CD14-positive monocyte (primary cell): Measurements from ENCODE around the gene GP1BA. TPM values are rescaled to one million over a fixed set of nuclear protein-coding genes. Genes with fewer than 3 reads are reported as not detected.

Source experiments
- DNase-seq, 3 donors: peaks; one replicate each; pipeline ENCODE4 v3.0.0-alpha.2; 2011 to 2022
- H2AFZ ChIP-seq: 2 replicates; pipeline ENCODE4 v1.6.0; 2012; ENCODE audit warnings: mild to moderate bottlenecking, low read depth, low read length, inconsistent platforms; ENCODE audit not compliant: insufficient read depth, poor library complexity, severe bottlenecking
- H3K27ac ChIP-seq, 2 donors: 1 replicate in 1 of 2; 2 replicates in 1 of 2; pipeline ENCODE4 v1.5.1; 2012 to 2013; ENCODE audit warnings: low read length in 2 of 2, control low read depth in 1 of 2, inconsistent platforms in 1 of 2, low read depth in 1 of 2, mild to moderate bottlenecking in 1 of 2
- H3K27me3 ChIP-seq, 2 donors: one replicate each; pipeline versions ENCODE4 v1.6.0 to v1.6.1; 2011 to 2013; ENCODE audit warnings: low read length in 2 of 2; ENCODE audit not compliant: control insufficient read depth in 2 of 2, insufficient read depth in 2 of 2
- H3K36me3 ChIP-seq, 2 donors: replicated peaks in 1 of 2; 1 replicate in 1 of 2; 2 replicates in 1 of 2; pipeline versions ENCODE4 v1.5.1 to v1.6.1; 2012 to 2013; ENCODE audit warnings: low read length in 2 of 2, control low read depth in 1 of 2, inconsistent platforms in 1 of 2, mild to moderate bottlenecking in 1 of 2; ENCODE audit not compliant: insufficient read depth in 2 of 2, control insufficient read depth in 1 of 2
- H3K4me1 ChIP-seq, 2 donors: 1 replicate in 1 of 2; 2 replicates in 1 of 2; pipeline versions ENCODE4 v1.5.1 to v1.6.1; 2012 to 2013; ENCODE audit warnings: low read length in 2 of 2, control low read depth in 1 of 2, inconsistent platforms in 1 of 2, mild to moderate bottlenecking in 1 of 2, moderate library complexity in 1 of 2; ENCODE audit not compliant: insufficient read depth in 2 of 2, control insufficient read depth in 1 of 2
- H3K4me2 ChIP-seq: replicated peaks from 2 replicates; pipeline ENCODE3; 2012; ENCODE audit warnings: low read length, moderate library complexity, mild to moderate bottlenecking; ENCODE audit not compliant: poor library complexity, severe bottlenecking; ENCODE audit errors: extremely low read depth
- H3K4me3 ChIP-seq, 3 experiments: fragments of 200-600 bp in 1 of 3; sonication (generic) in 1 of 3; replicated peaks in 1 of 3; 1 replicate in 2 of 3; 2 replicates in 1 of 3; pipeline ENCODE4 v1.5.1; 2011 to 2013; ENCODE audit warnings: low read length in 3 of 3, mild to moderate bottlenecking in 3 of 3, control low read depth in 2 of 3, low read depth in 2 of 3, inconsistent platforms in 1 of 3, moderate library complexity in 1 of 3
- H3K79me2 ChIP-seq: 2 replicates; pipeline ENCODE4 v1.6.0; 2012; ENCODE audit warnings: mild to moderate bottlenecking, control low read depth, inconsistent platforms, low read length, moderate library complexity; ENCODE audit not compliant: insufficient read depth
- H3K9ac ChIP-seq: 2 replicates; pipeline ENCODE4 v1.6.0; 2017; ENCODE audit warnings: low read length, mild to moderate bottlenecking; ENCODE audit not compliant: insufficient read depth, poor library complexity, severe bottlenecking
- H3K9me3 ChIP-seq, 2 donors: replicated peaks in 1 of 2; 1 replicate in 1 of 2; 2 replicates in 1 of 2; pipeline versions ENCODE4 v1.5.1 to v1.6.1; 2012 to 2013; ENCODE audit warnings: low read length in 2 of 2, control low read depth in 1 of 2; ENCODE audit not compliant: control insufficient read depth in 1 of 2, insufficient read depth in 1 of 2
- H4K20me1 ChIP-seq: 2 replicates; pipeline ENCODE4 v1.6.0; 2012; ENCODE audit warnings: mild to moderate bottlenecking, low read length, control low read depth, moderate library complexity; ENCODE audit not compliant: insufficient read depth
- H3K27ac Mint-ChIP-seq, 7 donors: one replicate each; pipeline ENCODE4 v1.8.0; 2020; ENCODE audit warnings: mild to moderate bottlenecking in 7 of 7, mixed read lengths in 7 of 7, moderate library complexity in 6 of 7, inconsistent platforms in 2 of 7
- H3K27me3 Mint-ChIP-seq, 3 donors: one replicate each; pipeline ENCODE4 v1.8.0; 2021 to 2022; ENCODE audit warnings: low read depth in 3 of 3, mild to moderate bottlenecking in 3 of 3, mixed read lengths in 3 of 3, moderate library complexity in 3 of 3, inconsistent platforms in 1 of 3
- H3K36me3 Mint-ChIP-seq, 2 donors: one replicate each; pipeline ENCODE4 v1.8.0; 2020; ENCODE audit warnings: mixed read lengths in 2 of 2, inconsistent platforms in 1 of 2, mild to moderate bottlenecking in 1 of 2
- H3K4me1 Mint-ChIP-seq: one replicate; pipeline ENCODE4 v1.8.0; 2020; ENCODE audit warnings: mild to moderate bottlenecking, mixed read lengths
- H3K4me3 Mint-ChIP-seq, 2 donors: one replicate each; pipeline ENCODE4 v1.8.0; 2020; ENCODE audit warnings: mild to moderate bottlenecking in 2 of 2, mixed read lengths in 2 of 2, moderate library complexity in 1 of 2
- H3K9me3 Mint-ChIP-seq, 7 donors: one replicate each; pipeline ENCODE4 v1.8.0; 2020 to 2022; ENCODE audit warnings: mixed read lengths in 7 of 7, mild to moderate bottlenecking in 6 of 7, moderate library complexity in 6 of 7, inconsistent platforms in 2 of 7
- CTCF ChIP-seq: fragments of 200-600 bp; IDR thresholded peaks from one replicate; pipeline ENCODE4 v1.8.0; 2022; ENCODE audit warnings: antibody characterized with exemption, mild to moderate bottlenecking
- WGBS: methylation state at CpG from one replicate; pipeline ENCODE4 v1.1.5; 2013; ENCODE audit warnings: missing lambda C conversion rate; ENCODE audit not compliant: insufficient coverage; 5-methylcytosine and 5-hydroxymethylcytosine counted together
- intact Hi-C, 2 donors: fragments of 100-400 bp; cut with micrococcal nuclease; formaldehyde crosslinking; loops; one replicate each; pipeline versions ENCODE4 v1.15.0 to v1.15.1; 2023
- polyA plus RNA-seq, 3 donors: library from polyadenylated mRNA; depleted of rRNA in 1 of 3; unstranded in 2 of 3; stranded (reverse) in 1 of 3; fragments of 300-500 nt in 2 of 3; fragments of >200 nt in 1 of 3; fragmentation: Illumina TruSeq in 2 of 3; gene quantifications; 1 replicate in 2 of 3; 2 replicates in 1 of 3; pipeline ENCODE4 v1.2.3, GENCODE V29; 2012 to 2021

Gene GP1BA
- polyA plus RNA-seq, 3 donors = 0.24 to 0.29 TPM; not detected in 1

- peak within 1 kb of the TSS; percentile 90 for H2AFZ ChIP-seq
- H3K9ac ChIP-seq = peak within 1 kb of the TSS; percentile 89
- peak within 1 kb of the TSS; percentile 94 for H3K27ac ChIP-seq
- DNase-seq = peak; percentile 99 to 100 (median 99)
- H3K36me3 ChIP-seq = peaks cover 36 to 51% of the 10 kb centered on the region in 2 donors
- peaks cover 71% of the 10 kb centered on the region for H3K79me2 ChIP-seq
- no peaks in the 10 kb centered on the region for H3K9me3 ChIP-seq
- WGBS = under 1% methylated on average over 69 of the region's 72 CpGs
- peaks cover 60% of the 10 kb centered on the region for H4K20me1 ChIP-seq
- no peak for TF ChIP-seq CTCF
- Mint-ChIP-seq H3K4me1 (peaks cover 62% of the 10 kb centered on the region), H3K27ac (peak within 1 kb of the TSS; percentile 95 to 98 (median 97)), H3K4me3 (peak within 1 kb of the TSS; percentile 90 to 96), H3K36me3 (peaks cover 55 to 59% of the 10 kb centered on the region in 2 donors), H3K27me3 (peaks cover 0 to 4% (median 0%) of the 10 kb centered on the region in 3 donors), H3K9me3 (no peaks in the 10 kb centered on the region)
- no peaks in the 10 kb centered on the region for H3K27me3 ChIP-seq
- H3K4me1 ChIP-seq = peaks cover 55 to 61% of the 10 kb centered on the region in 2 donors
- peak within 1 kb of the TSS; percentile 76 to 94 (median 78) for H3K4me3 ChIP-seq
- intact Hi-C loops = loop anchor here (2.0 to 5.0 kb wide), 2 partner anchors 27 to 37 kb away; partner anchors contain the start of gene SPAG7 (in 1 of the 2)
- H3K4me2 ChIP-seq = peak within 1 kb of the TSS; percentile 89
These were observed 7.9 kb downstream of the GP1BA start, which contains the start of the genes RNF167 and SLC25A11 for GRCh38 chr17:4939796-4940554. RNF167 (plus strand) TSS chr17:4940268; CDS start chr17:4940910, 642 bp downstream. SLC25A11 (minus strand) TSS chr17:4940046; CDS start chr17:4939910, 136 bp downstream.

GRCh38 chr17:4940555-4941318, 8.7 kb downstream of the GP1BA start:
- H3K27me3 Mint-ChIP-seq = peaks cover 0 to 4% (median 0%) of the 10 kb centered on the region in 3 donors
- DNase-seq = no peak
- peak overlapping the region; percentile 94 for H3K27ac ChIP-seq
- peak overlapping the region; percentile 89 for H3K9ac ChIP-seq
- peaks cover 79% of the 10 kb centered on the region for H3K79me2 ChIP-seq
- H3K4me3 ChIP-seq = peak overlapping the region; percentile 76 to 94 (median 78)
- H3K4me2 ChIP-seq = peak overlapping the region; percentile 89
- H3K9me3 Mint-ChIP-seq = no peaks in the 10 kb centered on the region
- peaks cover 68% of the 10 kb centered on the region for H4K20me1 ChIP-seq
- H3K27me3 ChIP-seq = no peaks in the 10 kb centered on the region
- H2AFZ ChIP-seq = peak overlapping the region; percentile 90
- H3K36me3 Mint-ChIP-seq = peaks cover 60 to 66% of the 10 kb centered on the region in 2 donors
- intact Hi-C loops = loop anchor here in 1 of 2 donors (2.0 kb wide), 1 partner anchor 26 kb away; the partner anchor contains the start of gene SPAG7
- WGBS = under 1% methylated on average over 22 of the region's 29 CpGs
- no peaks in the 10 kb centered on the region for H3K9me3 ChIP-seq
- peaks cover 41 to 56% of the 10 kb centered on the region in 2 donors for H3K36me3 ChIP-seq
- no peak for TF ChIP-seq CTCF
- peak overlapping the region; percentile 90 to 96 for H3K4me3 Mint-ChIP-seq
- peaks cover 62 to 69% of the 10 kb centered on the region in 2 donors for H3K4me1 ChIP-seq
- peaks cover 69% of the 10 kb centered on the region for H3K4me1 Mint-ChIP-seq
- H3K27ac Mint-ChIP-seq = peak overlapping the region; percentile 95 to 98 (median 97)
